ENCODE data around the gene TBC1D3H.
"Not testable (repeated sequence)": the region's sequence is repeated elsewhere in the genome, so short reads cannot be mapped to it uniquely, and the experiment has no call there.

The TBC1D3H gene

DNA sequence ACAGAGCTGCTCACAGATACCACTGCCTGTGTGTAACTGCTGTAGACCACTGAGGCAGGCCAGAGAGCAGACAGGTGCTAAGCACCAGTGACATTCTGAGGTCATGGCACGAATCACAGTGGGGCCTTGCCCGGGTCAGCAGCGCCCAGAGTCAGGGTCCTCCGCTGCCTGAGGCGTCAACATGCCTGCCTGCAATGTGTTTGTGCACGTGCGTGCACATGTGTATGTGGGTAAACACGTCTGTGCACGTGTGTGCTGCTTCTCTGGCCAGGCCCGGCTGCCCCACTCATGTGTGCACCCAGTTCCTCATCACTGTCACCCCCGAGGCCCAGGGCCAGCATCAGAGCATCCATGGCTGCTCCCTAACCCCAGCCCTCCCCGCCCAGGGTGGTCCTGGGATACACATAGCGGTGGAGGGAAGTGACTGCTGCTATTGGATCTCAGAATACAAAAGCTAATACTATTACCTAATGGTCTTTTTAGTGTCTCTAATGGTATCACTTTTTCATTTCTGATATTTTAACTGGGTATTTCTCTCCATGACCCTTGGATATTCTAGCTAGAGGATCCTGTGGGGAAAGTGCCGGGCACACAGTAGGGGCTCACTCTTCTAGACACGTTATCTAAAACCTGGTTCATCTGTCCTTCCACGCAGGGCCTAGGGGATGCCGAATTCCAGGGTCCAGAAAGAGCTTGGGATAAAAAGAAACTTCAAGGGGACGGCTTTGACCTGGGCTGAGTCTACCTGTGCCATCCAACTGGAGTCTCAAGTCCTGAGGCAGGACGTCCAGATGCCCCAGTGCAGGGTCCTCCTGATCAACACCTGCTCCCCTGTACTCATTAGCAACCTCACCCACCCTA is at the start of gene TBC1D3H:
TSS of gene TBC1D3H (minus strand) at position 51 of the 861 bp plus-strand sequence. CDS start 1,540 bp downstream, outside the sequence.
- not testable (repeated sequence) for DNase-seq

DNA sequence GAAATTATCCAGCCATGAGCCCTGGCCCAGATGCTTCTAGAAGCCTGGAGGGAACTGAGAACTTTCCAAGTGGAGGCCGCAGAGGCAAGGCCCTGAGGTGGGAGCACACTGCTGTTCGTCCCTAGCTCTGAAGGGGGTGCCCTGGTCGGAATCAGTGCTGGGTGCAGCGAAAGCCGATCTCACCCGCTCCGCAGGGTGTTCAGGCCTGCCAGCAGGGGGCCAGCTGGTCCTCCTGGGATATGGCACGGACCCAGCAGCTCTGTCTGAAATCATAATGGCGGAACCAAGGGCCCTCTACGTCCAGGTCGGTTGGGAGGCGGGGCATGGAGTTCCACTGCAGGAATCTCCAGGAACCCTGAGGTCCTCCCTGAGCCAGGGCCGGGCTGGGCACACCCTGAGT is 40.7 kb upstream of the TBC1D3H start:
- not testable (repeated sequence) for DNase-seq

DNA sequence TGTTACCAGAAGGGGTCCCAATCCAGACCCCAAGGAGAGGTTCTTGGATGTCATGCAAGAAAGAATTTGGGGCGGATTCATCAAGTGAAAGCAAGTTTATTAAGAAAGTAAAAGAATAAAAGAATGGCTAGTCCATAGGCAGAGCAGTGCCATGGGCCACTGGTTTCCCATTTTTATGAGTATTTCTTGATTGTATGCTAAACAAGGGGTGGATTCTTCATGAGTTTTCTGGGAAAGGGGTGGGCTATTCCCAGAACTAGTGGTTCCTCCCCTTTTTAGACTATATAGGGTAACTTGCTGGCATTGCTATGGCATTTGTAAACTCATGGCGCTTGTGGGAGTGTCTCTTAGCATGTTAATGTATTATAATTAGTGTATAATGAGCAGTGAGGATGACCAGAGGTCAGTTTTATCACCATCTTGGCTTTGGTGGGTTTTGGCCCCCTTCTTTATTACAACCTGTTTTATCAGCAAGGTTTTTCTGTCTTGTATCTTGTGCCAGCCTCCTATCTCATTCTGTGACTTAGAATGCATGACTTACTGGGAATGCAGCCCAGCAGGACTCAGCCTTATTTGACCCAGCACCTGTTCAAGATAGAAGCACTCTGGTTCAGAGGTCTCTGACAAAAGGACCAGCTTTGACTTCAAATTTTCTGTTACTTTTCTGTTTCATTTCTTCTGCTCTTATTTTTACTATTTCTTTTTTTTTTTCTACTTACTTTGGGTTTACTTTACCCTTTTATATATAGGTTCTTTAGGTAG is 27.1 kb upstream of the TBC1D3H start:
- DNase-seq: not testable (repeated sequence)

DNA sequence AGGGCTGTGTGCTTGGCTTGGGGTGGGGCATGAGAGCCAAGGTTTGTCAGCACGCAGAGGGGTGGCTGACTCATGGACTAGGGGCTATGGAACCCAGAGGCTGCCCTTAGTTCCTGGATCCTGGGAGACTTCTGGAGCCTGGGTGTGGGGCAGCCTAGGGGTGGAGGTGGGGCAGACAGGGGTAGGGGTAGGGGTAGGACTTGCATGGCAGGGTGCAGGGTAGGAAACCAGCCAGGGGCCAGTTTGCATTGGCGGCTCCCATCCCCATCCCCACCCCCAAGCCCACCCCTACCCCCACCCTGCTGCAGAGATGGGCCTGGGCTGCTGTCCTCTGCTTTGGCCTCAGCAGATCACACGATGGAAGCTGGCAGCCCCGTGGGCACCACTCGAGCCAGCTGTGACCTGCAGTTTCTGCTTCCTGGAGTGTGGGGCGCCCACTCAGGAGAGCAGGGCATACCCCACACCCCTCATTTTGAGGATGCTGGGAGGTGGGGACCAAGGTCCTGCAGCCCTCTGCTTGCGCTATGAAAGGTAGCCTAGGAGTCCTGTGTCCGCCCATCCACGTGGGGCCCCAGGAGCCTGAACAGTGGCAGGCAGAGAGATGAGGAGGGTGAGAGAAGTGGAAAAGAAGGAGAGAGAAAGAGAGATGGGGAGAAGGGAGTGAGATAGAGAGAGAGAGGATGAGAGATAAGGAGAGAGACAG is 2.9 kb upstream of the TBC1D3H start:
- DNase-seq: not testable (repeated sequence)

DNA sequence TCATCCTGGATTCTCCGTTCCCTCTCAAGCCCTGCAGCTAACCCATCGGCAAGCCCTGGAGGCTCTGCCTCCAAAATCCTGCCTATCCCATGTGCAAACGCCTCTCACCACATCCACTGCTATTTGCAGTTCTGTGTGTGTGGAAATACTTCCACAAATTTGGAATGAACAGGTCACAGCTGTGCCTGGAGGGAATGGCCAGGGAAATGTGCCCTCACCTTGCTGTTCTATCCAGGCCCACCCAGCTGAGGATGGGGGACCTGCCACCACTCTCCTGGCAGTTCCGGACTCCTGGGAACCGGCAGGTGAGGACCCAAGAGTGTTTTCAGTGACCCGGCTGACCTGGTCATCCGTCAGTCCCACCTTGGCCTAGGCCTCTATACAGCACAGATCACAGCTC is 12.3 kb downstream of the TBC1D3H start:
- not testable (repeated sequence) for DNase-seq

DNA sequence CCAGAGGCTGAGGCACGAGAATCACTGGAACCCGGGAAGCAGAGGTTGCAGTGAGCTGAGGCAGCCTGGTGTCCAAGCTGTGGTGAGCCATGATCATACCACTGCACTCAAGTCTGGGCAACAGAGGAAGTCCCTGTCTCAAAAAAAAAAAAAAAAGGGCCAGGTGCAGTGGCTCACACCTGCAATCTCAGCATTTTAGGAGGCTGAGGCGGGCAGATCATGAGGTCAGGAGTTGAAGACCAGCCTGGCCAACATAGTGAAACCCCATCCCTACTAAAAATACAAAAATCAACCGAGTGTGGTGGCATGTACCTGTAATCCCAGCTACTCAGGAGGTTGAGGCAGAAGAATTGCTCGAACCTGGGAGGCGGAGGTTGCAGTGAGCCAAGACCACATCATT is 25.7 kb downstream of the TBC1D3H start:
- not testable (repeated sequence) for DNase-seq

All from stimulated activated naive CD4-positive, alpha-beta T cell (primary cell).